ENCODE results near the gene CD84.

Gene CD84

GRCh38 chr1:160534823-160535605 lies 44.3 kb downstream of the CD84 start:
- TF ChIP-seq, protein P1, sequence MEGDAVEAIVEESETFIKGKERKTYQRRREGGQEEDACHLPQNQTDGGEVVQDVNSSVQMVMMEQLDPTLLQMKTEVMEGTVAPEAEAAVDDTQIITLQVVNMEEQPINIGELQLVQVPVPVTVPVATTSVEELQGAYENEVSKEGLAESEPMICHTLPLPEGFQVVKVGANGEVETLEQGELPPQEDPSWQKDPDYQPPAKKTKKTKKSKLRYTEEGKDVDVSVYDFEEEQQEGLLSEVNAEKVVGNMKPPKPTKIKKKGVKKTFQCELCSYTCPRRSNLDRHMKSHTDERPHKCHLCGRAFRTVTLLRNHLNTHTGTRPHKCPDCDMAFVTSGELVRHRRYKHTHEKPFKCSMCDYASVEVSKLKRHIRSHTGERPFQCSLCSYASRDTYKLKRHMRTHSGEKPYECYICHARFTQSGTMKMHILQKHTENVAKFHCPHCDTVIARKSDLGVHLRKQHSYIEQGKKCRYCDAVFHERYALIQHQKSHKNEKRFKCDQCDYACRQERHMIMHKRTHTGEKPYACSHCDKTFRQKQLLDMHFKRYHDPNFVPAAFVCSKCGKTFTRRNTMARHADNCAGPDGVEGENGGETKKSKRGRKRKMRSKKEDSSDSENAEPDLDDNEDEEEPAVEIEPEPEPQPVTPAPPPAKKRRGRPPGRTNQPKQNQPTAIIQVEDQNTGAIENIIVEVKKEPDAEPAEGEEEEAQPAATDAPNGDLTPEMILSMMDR (IDR thresholded peaks at IDR 0.05), result no peak

- TF ChIP-seq, protein P1 (IDR thresholded peaks at IDR 0.05), result no peak
These were observed 56.5 kb downstream of the CD84 start, which contains the start of gene SLAMF6 for GRCh38 chr1:160522622-160523345. SLAMF6 (minus strand) TSS chr1:160523255; CDS start chr1:160523192, 63 bp downstream.

GRCh38 chr1:160522136-160522535 lies 57.2 kb downstream of the CD84 start:
- TF ChIP-seq, protein P1 (IDR thresholded peaks at IDR 0.05), result no peak

DNA sequence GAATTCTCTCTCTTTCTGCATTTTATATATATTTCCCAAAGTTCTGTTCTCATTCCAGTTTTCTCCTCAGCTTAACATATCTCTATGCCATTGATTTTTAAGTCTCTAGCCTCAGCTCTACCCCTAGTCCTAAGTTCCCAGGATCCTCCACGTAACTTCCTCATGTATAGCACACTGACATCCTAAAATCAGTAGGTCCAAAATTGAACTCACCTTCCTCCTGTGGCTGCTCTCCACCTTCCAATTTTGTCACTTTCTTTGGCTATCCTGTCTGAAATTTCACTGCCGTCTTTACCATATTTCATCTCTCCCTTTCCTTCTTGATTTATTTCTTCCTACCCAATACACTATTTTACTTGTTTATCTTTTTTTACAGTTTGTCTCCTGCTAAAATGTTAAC lies 57.7 kb downstream of the CD84 start:
- TF ChIP-seq, protein P1 (IDR thresholded peaks at IDR 0.05), result no peak

DNA sequence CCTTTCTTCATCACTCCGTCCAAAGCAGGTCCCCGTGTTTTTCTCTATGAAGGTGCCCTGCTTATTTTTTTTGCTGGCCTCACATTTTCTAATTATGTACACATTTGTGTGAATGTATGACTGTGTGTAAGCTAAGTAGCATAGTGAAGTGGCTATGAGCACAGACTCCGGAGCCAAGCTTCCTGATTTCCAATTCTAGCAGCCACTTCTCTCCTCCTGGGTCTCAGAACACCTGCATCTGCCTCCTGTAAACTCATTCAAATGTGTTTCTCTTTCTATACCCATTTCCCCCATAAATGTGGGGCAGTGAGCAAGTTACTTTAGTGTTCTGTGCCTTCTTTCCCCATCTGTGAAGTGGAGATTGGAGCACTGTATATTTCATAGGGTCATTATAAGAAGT lies 58.3 kb downstream of the CD84 start:
- TF ChIP-seq, protein P1 (IDR thresholded peaks at IDR 0.05), result no peak

GRCh38 chr1:160520582-160520981 lies 58.7 kb downstream of the CD84 start:
- TF ChIP-seq, protein P1 (IDR thresholded peaks at IDR 0.05), result no peak

- TF ChIP-seq, protein P1 (IDR thresholded peaks at IDR 0.05), result no peak
These were observed 59.5 kb downstream of the CD84 start for GRCh38 chr1:160519642-160520435.
